Neural cell (in vitro differentiated cells): ENCODE measurements around the gene FSIP1.

ENCODE experiments used
- CTCF ChIP-seq: fragments of 450-650 bp; IDR thresholded peaks from 2 replicates; pipeline ENCODE4 v1.5.1; 2014; ENCODE audit warnings: antibody characterized with exemption, mild to moderate bottlenecking, moderate library complexity; ENCODE audit not compliant: poor library complexity, severe bottlenecking
- EP300 ChIP-seq: fragments of 450-650 bp; conservative IDR thresholded peaks from 2 replicates; pipeline ENCODE4 v1.6.1; 2014; ENCODE audit warnings: antibody characterized with exemption, mild to moderate bottlenecking, moderate library complexity; ENCODE audit not compliant: poor library complexity, severe bottlenecking
- EZH2 ChIP-seq: fragments of 200-600, 300-800 bp; shearing (Covaris generic), sonication (generic); IDR thresholded peaks from 2 replicates; pipeline ENCODE4 v1.6.1; 2014; ENCODE audit warnings: antibody characterized with exemption, low read length, borderline replicate concordance, mild to moderate bottlenecking; ENCODE audit not compliant: insufficient read depth, poor library complexity, severe bottlenecking
- MXI1 ChIP-seq: fragments of 450-650 bp; conservative IDR thresholded peaks from 2 replicates; pipeline ENCODE4 v1.6.1; 2014; ENCODE audit warnings: antibody characterized with exemption, mild to moderate bottlenecking; ENCODE audit not compliant: poor library complexity, severe bottlenecking
- POLR2AphosphoS5 ChIP-seq: IDR thresholded peaks from 2 replicates; pipeline ENCODE4 v1.6.1; 2012
- RAD21 ChIP-seq: fragments of 450-650 bp; conservative IDR thresholded peaks from 2 replicates; pipeline ENCODE4 v1.6.1; 2014; ENCODE audit warnings: antibody characterized with exemption, mild to moderate bottlenecking, moderate library complexity
- REST ChIP-seq: IDR thresholded peaks from 2 replicates; pipeline ENCODE4 v1.6.1; 2012; ENCODE audit warnings: borderline replicate concordance
- SMC3 ChIP-seq: fragments of 450-650 bp; conservative IDR thresholded peaks from 2 replicates; pipeline ENCODE4 v1.6.1; 2014; ENCODE audit warnings: antibody characterized with exemption, mild to moderate bottlenecking, moderate library complexity; ENCODE audit not compliant: poor library complexity
- TAF1 ChIP-seq: IDR thresholded peaks from 2 replicates; pipeline ENCODE4 v1.6.1; 2012; ENCODE audit warnings: low read depth

GRCh38 chr15:39592500-39592899 is 190.1 kb downstream of the FSIP1 start:
- TF ChIP-seq CTCF (no peak), TAF1 (no peak), RAD21 (no peak), REST (no peak), EZH2 (no peak), MXI1 (no peak), SMC3 (no peak), POLR2AphosphoS5 (no peak), EP300 (no peak)
